Stomach (tissue), 9 donors: ENCODE data around the gene FAM149B1. TPM values are rescaled to one million over a fixed set of nuclear protein-coding genes. Genes with fewer than 3 reads are reported as not detected.

ENCODE experiments used
- DNase-seq, 2 donors: peaks; one replicate each; pipeline versions ENCODE4 v3.0.0 to v3.0.0-alpha.2; 2013 to 2019
- H3K27ac ChIP-seq, 5 donors: fragments of 200-600 bp in 4 of 5; sonication (generic) in 4 of 5; one replicate each; pipeline ENCODE4 v1.5.1; 2013 to 2019; ENCODE audit warnings: mild to moderate bottlenecking in 1 of 5, moderate library complexity in 1 of 5
- H3K27me3 ChIP-seq, 3 donors: fragments of 200-600 bp; sonication (generic); one replicate each; pipeline ENCODE4 v1.5.1; 2017 to 2019; ENCODE audit warnings: mixed run types in 1 of 3
- H3K36me3 ChIP-seq, 4 donors: fragments of 200-600 bp; sonication (generic); 1 replicate in 3 of 4; 2 replicates in 1 of 4; pipeline ENCODE4 v1.5.1; 2016 to 2019
- H3K4me1 ChIP-seq, 4 donors: fragments of 200-600 bp; sonication (generic); one replicate each; pipeline ENCODE4 v1.5.1; 2016 to 2019
- H3K4me3 ChIP-seq, 4 donors: fragments of 200-600 bp; sonication (generic) in 3 of 4; one replicate each; pipeline ENCODE4 v1.5.1; 2016 to 2019; ENCODE audit warnings: mild to moderate bottlenecking in 1 of 4
- H3K9me3 ChIP-seq, 4 donors: fragments of 200-600 bp; sonication (generic); one replicate each; pipeline ENCODE4 v1.5.1; 2016 to 2019
- CTCF ChIP-seq, 7 experiments: fragments of 450-650 bp in 4 of 7; fragments of 200-600 bp in 3 of 7; sonication (generic) in 3 of 7; IDR thresholded peaks; one replicate each; pipeline ENCODE4 v1.5.1; 2016 to 2019; ENCODE audit warnings: antibody characterized with exemption in 7 of 7, control low read depth in 2 of 7, mild to moderate bottlenecking in 1 of 7
- EP300 ChIP-seq: sonication (generic); formaldehyde crosslinking; IDR thresholded peaks from one replicate; pipeline ENCODE4 v1.6.1; 2017; ENCODE audit warnings: antibody characterized with exemption
- POLR2A ChIP-seq, 4 donors: fragments of 450-650 bp; IDR thresholded peaks; one replicate each; pipeline ENCODE4 v1.6.1; 2016; ENCODE audit warnings: antibody characterized with exemption in 4 of 4, control low read depth in 2 of 4, mild to moderate bottlenecking in 1 of 4, moderate library complexity in 1 of 4
- POLR2AphosphoS5 ChIP-seq, 3 donors: sonication (generic); formaldehyde crosslinking; IDR thresholded peaks; one replicate each; pipeline ENCODE4 v1.6.1; 2016; ENCODE audit warnings: antibody characterized with exemption in 3 of 3
- WGBS, 5 donors: extraction: QIAGEN DNeasy Blood & Tissue Kit in 3 of 5; methylation state at CpG; one replicate each; pipeline versions ENCODE4 v1.1.5 to v1.1.7; 2013 to 2018; 5-methylcytosine and 5-hydroxymethylcytosine counted together
- intact Hi-C: fragments of 100-400 bp; cut with DNase I; formaldehyde crosslinking; loops from one replicate; pipeline ENCODE4 v1.15.1; 2023; ENCODE audit warnings: low total_unique reads
- polyA plus RNA-seq, 3 donors: library from polyadenylated mRNA; stranded (reverse); fragments of 200-250 nt; gene quantifications; one replicate each; pipeline ENCODE4 v1.2.3, GENCODE V29; 2013
- total RNA-seq, 5 donors: library from RNA; depleted of rRNA; stranded (reverse); fragments of >200 nt; gene quantifications; one replicate each; pipeline versions ENCODE4 v1.1.0 to v1.2.3, GENCODE V29; 2014 to 2016
- donor health status: healthy with polysubstance abuse.
- donor health status: Bipolar disorder and iron deficiency.
- donor health status: healthy.

Gene FAM149B1
- total and polyA plus RNA-seq, 8 donors = 10.4 to 27.0 (median 16.3) TPM

- WGBS, 5 donors = 2 to 10% (median 5%) methylated on average over 5 of the region's 5 CpGs
- peaks cover 22 to 66% (median 49%) of the 10 kb centered on the region in 4 donors for H3K4me1 ChIP-seq
These were observed 499 bp upstream of the FAM149B1 start for GRCh38 chr10:73167458-73167782.

GRCh38 chr10:73168465-73168803 lies 515 bp downstream of the FAM149B1 start:
- 0 to 1% (median 0%) methylated on average over 6 of the region's 6 CpGs for WGBS, 5 donors

More at GRCh38 chr10:73167458-73167782, 499 bp upstream of the FAM149B1 start:
- Histone ChIP-seq H3K4me3 (peak overlapping the region; percentile 57 to 91 (median 81)), H3K9me3 (no peaks in the 10 kb centered on the region), H3K36me3 (peaks cover 4 to 20% (median 20%) of the 10 kb centered on the region in 4 donors), H3K27ac (peak overlapping the region; percentile 91 to 97 (median 96)), H3K27me3 (no peaks in the 10 kb centered on the region)
- intact Hi-C loops = no loop called here
- no peak for DNase-seq
- no peak for TF ChIP-seq POLR2AphosphoS5 (IDR thresholded peaks at IDR 0.05)

GRCh38 chr10:73169320-73169719 lies 1.4 kb downstream of the FAM149B1 start:
- Histone ChIP-seq H3K27me3 (no peaks in the 10 kb centered on the region), H3K9me3 (no peaks in the 10 kb centered on the region), H3K27ac (peak overlapping the region in 1 of 5 donors; percentile 96), H3K4me1 (peaks cover 17 to 47% (median 38%) of the 10 kb centered on the region in 4 donors), H3K4me3 (no peak overlapping the region), H3K36me3 (peaks cover 0 to 4% (median 1%) of the 10 kb centered on the region in 4 donors)
- WGBS, 5 donors = 94 to 100% (median 97%) methylated on average over 3 of the region's 3 CpGs
- intact Hi-C loops = no loop called here
- no peak for TF ChIP-seq EP300
- no peak for TF ChIP-seq POLR2A (IDR thresholded peaks at IDR 0.05)
- no peak for TF ChIP-seq CTCF (IDR thresholded peaks at IDR 0.05)
- no peak for TF ChIP-seq POLR2AphosphoS5 (IDR thresholded peaks at IDR 0.05)
- no peak for DNase-seq

More at GRCh38 chr10:73168465-73168803, 515 bp downstream of the FAM149B1 start:
- peak overlapping the region; percentile 91 to 97 (median 96) for H3K27ac ChIP-seq
- intact Hi-C loops = no loop called here
- peaks cover 0 to 10% (median 10%) of the 10 kb centered on the region in 4 donors for H3K36me3 ChIP-seq
- no peaks in the 10 kb centered on the region for H3K9me3 ChIP-seq
- no peak for TF ChIP-seq CTCF (IDR thresholded peaks at IDR 0.05)
- no peak for TF ChIP-seq POLR2A (IDR thresholded peaks at IDR 0.05)
- TF ChIP-seq POLR2AphosphoS5 (IDR thresholded peaks at IDR 0.05) = no peak
- TF ChIP-seq EP300 = no peak
- peak overlapping the region; percentile 57 to 91 (median 81) for H3K4me3 ChIP-seq
- no peaks in the 10 kb centered on the region for H3K27me3 ChIP-seq
- peaks cover 22 to 56% (median 44%) of the 10 kb centered on the region in 4 donors for H3K4me1 ChIP-seq
- DNase-seq = no peak

GRCh38 chr10:73172867-73173266 lies 4.9 kb downstream of the FAM149B1 start:
- TF ChIP-seq CTCF (IDR thresholded peaks at IDR 0.05) (no peak), POLR2AphosphoS5 (IDR thresholded peaks at IDR 0.05) (no peak), EP300 (no peak), POLR2A (IDR thresholded peaks at IDR 0.05) (no peak)
- Histone ChIP-seq H3K9me3 (no peaks in the 10 kb centered on the region), H3K36me3 (peaks cover 0 to 34% (median 32%) of the 10 kb centered on the region in 4 donors), H3K4me1 (peaks cover 4 to 18% (median 13%) of the 10 kb centered on the region in 4 donors), H3K27me3 (no peaks in the 10 kb centered on the region), H3K4me3 (no peak overlapping the region), H3K27ac (no peak overlapping the region)
- intact Hi-C loops = no loop called here
- DNase-seq = no peak

- peaks cover 0 to 8% (median 2%) of the 10 kb centered on the region in 4 donors for H3K4me1 ChIP-seq
- 88 to 100% (median 95%) methylated on average over 1 of the region's 1 CpG for WGBS, 5 donors
- no peak overlapping the region for H3K27ac ChIP-seq
- H3K4me3 ChIP-seq = no peak overlapping the region
- TF ChIP-seq EP300 (no peak), CTCF (IDR thresholded peaks at IDR 0.05) (no peak), POLR2A (IDR thresholded peaks at IDR 0.05) (no peak), POLR2AphosphoS5 (IDR thresholded peaks at IDR 0.05) (no peak)
- peaks cover 0 to 49% (median 44%) of the 10 kb centered on the region in 4 donors for H3K36me3 ChIP-seq
- no peaks in the 10 kb centered on the region for H3K9me3 ChIP-seq
- intact Hi-C loops = no loop called here
- H3K27me3 ChIP-seq = no peaks in the 10 kb centered on the region
- DNase-seq = no peak
These were observed 6.4 kb downstream of the FAM149B1 start for GRCh38 chr10:73174148-73174925.
